CD4-positive, alpha-beta T cell treated with Interleukin-6 at 100 ng/mL for 8 hours (primary cell): ENCODE results near the gene UPK3B.
"Not testable (repeated sequence)": the region's sequence is repeated elsewhere in the genome, so short reads cannot be mapped to it uniquely, and the experiment has no call there.

Experiments
- DNase-seq: peaks from one replicate; pipeline ENCODE4 v3.0.0-alpha.2; 2020; ENCODE audit warnings: mixed read lengths, low spot score

UPK3B gene

DNA sequence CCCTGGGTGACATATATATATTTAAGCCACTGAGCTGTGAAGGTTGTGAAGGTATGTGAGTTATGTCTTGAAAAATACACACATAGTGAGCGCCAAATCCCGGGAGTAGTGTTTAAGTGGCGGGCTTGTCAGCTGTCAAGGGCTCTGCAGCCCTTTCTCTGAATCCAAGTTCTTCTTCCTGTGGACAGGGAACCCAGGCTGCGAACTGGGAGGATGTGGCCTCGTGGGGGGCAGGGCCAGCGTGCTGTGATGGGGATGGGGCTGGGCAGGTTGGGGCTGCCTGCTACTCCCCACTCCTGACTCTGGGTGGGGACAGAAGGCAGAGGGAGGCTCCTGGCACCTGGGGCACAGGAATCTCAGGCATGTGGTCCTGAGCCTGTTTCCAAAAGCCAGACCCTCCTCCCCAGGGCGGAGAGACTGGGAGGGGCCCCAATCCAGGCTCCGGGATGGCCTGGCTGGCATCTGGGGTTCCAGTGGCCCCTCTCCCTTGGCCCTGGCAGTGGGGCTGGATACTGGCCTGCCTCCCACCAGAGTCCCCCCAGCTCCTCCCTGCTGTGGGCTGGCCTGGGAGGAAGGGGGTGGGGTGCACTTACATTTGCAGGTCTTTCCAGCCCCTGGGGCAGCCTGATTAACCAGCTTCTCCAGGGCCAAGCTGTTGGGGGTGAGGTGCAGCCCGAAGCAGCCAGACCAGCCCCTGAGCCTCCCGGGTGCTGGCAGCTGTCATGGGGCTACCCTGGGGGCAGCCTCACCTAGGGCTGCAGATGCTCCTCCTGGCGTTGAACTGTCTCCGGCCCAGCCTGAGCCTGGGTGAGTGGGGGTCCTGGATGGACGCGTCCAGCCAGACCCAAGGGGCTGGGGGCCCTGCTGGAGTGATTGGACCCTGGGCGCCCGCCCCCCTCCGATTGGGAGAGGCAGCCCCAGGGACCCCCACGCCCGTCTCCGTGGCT, at the start of gene UPK3B:
Gene UPK3B (plus strand): TSS at position 622 of the 947 bp plus-strand sequence. CDS start 101 bp downstream, at position 723.
- no peak for DNase-seq

DNA sequence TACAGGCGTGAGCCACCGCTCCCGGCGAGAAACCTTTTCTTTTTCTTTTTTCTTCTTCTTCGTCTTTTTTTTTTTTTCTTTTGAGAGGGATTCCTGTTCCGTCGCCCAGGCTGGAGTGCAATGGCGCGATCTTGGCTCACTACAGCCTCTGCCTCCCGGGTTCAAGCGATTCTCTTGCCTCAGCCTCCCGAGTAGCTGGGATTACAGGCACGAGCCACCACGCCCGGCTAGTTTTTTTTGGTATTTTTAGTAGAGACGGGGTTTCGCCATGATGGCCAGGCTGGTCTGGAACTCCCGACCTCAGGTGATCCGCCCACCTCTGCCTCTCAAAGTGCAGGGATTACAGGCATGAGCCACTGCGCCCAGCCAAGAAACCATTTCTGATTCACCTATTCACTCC, 49.6 kb upstream of the UPK3B start:
- not testable (repeated sequence) for DNase-seq

DNA sequence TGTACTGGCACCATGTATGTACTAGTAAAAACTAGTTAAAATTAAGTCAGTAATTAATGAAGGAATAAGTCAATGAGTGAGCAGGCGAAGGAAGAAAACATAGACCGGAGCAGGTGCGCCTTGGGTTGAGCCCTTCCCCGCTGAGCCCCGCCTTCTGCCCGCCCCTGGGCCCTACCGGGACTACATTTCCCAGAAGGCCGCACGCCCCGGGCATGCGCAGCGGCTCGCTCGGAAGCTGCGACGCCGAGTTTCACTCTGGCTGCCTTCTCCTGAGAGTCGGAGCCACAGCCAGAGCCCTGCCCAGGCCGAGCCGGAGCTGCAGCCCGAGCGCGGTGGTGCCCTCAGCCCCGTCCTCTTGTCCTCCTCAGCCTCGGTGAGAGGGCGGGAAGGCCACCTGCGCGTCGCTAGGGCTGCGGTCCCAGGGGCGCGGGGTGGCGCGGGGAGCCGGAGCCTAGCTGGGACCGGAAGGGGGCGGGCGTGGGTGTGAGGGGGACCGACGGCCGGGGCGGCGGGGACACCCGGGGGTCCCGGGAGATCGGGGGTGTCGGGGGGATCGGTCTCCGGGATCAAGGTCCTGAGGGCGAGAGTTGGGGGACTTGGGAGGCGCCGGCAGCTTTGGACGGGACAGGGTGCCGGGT, 48.8 kb upstream of the UPK3B start, which contains the start of gene DTX2:
Gene DTX2 (plus strand): TSS at position 246 of the 638 bp plus-strand sequence. CDS start 18,801 bp downstream, outside the sequence.
- DNase-seq: not testable (repeated sequence)

DNA sequence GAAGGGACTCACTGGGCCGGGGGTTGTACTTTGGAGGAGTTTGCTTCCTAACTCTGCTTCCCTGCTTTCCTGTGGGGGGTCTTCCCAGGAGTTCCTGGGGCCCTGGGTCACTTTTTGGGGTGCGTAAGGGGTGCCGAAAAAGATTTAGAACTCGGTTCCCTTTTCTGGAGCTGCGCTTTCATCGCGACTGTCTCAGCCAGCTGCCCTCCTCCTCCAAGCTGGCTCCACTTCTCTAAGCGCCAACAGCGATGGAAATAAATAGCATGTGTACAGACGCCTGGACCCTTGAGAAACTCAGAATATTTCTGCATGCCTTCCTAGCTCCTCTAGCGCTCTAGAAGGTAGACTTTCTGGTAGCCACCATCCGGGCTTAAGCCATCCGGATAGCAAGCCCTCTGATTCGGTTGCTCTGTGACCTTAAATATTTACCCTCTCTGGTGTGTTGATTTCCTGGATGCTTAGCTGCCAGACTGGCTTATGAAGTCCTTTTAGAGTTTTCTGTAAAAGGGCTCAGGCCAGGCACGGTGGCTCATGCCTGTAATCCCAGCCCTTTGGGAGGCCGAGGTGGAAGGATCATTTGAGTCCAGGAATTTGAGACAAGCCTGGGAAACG, 48.0 kb upstream of the UPK3B start:
- DNase-seq: not testable (repeated sequence)

DNA sequence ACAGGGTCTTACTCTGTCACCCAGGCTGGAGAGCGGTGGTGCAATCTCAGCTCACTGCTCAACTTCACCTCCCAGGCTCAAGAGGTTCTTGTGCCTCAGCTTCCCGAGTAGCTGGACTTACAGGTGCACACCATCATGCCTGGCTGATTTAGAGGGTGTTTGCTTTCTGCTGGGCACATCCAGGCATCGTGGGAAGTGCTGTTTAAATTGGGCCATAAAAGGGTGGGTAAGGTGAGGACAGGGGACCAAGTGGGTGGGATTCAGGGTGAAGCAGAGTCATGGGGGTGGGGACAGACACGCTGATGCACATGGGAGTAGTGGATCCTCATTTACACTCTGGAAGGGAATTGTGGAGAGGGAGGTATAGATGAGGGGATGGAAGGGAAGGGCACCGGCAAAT, 45.4 kb upstream of the UPK3B start:
- not testable (repeated sequence) for DNase-seq

DNA sequence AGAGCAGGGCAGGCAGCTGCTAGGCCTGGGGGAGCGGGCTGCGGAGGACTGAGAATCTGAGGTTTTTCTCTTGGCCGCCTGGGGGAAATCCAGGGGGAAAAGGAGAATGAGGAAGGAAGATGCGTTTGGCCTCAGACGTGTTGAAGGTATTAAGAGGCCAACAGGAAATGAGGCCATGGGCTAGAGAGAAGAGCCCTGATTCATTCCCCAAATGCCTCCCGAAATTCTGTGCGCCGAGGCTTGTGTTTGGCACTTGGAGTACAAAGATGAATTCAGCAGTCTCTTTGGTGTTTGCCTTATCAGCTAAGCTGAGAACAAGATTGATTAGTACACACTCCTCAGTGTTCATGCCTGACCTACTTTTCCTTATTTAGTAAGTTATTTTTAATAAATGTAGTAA, 44.4 kb upstream of the UPK3B start:
- DNase-seq: not testable (repeated sequence)

DNA sequence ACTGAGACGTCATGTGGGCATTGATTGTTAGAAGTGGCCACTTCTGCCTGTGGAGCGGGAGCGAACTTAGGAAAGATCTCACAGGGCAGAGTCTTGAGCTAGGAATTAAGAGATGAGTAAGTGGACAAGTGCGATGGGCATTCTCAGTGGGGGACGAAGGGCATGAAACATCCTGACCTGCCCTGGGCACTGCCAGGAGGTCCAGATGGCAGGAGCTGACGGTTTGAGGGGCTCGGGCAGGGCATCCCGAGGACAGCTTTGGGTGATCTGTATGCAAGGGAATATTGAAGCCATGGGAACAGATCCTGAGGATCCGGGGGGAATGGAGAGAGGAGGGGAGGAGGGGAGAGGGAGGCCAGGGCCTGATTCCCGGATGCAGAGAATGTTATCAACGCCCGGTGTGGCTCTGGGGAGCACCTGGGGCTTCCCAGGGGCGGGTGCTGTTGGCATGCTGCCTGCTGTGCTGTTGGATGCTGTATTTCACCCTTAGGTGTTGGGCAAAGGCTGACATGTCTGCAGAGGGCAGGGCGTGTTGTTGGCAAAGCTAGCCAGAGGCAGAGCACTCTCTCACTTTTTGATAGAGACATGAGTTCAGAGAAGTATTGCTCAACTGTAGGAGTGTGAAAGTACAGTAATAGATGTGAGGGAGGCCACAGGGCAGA, 42.5 kb upstream of the UPK3B start:
- DNase-seq: not testable (repeated sequence)

DNA sequence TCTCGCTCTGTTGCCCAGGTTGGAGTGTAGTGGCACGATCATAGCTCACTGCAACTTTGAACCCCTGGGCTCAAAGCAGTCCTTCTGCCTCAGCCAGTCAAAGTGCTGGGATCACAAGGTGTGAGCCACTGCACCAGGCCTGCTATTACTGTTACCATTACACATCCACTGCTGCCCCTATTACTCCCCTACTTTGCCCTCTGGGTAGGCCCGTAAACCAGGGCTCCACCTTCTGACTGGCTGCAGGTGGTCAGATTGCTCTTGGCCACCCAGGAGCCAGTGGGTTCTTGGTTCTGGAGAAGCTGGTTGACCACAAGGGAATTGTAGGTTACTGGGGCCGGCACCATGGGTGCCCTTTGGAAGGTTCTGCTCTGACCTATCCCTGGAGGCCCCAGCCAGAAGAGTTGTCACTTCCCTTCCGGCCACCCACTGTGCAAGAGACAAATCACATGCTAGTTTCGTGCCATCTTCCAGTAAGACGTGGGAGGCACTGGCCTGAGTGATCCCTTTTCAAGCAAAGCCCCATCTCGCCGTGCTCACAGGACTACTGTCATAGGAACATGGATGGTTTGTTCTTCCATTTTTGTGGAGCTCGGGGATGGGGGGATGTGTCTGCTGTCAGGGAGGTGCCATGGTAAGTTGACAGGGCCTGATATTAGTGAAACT, 38.7 kb upstream of the UPK3B start:
- not testable (repeated sequence) for DNase-seq

DNA sequence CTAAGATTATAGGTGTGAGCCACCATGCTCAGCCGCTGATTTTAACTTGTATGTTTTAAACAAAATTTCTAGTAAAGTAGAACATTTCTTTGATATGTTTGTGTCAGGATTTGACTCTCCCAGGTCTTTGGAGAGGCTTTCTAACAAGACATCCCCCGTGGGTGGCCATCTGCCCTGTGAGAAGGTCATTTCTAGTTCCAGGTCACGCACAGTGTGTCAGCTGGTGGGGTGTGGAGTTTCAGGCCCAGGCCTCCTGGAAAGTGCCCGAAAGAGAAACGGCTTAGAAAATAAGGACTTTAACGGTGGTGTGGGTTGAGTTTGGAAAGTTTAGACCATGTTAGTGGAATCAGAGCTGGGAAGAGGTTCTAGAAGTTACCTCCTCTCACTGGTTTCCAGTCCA, 37.3 kb upstream of the UPK3B start:
- not testable (repeated sequence) for DNase-seq

DNA sequence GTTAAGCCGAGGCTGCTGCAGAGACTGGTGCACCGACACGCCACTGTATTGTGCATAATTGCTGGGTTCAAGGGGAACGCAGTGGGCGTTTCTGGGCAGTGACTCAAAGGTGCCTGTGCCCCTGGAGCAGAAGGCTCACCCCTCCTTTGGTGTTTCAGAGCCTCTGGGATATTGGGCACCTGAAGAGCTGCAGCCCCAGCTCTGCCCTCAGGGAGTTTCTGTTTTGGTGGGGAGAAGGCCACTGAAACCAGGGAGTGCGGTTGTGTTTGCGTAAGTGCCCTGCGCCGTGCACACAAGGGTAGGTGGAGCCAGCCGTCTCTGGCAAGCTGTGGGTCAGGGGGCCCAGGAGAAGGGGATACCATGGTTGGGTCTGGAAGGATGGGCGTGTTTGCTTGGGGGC, 34.1 kb upstream of the UPK3B start:
- DNase-seq: not testable (repeated sequence)

DNA sequence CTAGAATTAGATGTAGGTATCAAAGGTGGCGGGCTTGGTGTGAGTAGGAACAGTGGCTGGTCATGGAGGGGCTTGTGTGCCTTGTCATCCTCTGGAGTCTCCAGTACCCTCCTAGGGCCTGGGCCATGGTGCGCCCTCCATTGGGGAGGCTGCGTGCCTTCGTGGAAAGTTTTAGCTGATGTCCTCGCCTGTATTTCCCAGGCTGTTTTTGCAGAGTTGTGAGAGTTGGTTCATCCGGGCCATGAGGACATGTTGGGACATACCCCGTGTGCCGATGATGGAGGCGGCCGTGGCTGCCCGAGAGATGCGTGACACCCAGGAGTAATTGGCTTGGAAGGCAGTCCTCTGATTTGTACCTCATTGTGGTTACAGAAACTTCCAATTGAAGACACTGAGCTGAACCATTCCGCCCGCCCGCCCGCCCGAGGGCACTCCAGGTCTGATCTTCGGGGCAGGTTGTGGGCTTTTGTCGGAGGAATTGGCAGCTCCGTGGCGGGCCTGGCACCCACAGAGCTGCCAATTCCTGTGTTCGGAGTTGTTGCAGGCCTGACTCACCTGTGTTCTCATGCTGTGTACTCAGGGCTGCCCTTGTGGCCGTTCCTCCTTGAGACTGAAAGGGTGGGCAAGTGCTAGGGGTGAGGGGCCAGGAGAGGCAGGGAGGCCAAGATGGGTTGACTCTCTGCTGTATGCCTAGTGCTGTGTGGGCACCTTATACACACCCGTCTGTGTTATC, 33.4 kb upstream of the UPK3B start:
- DNase-seq: not testable (repeated sequence)

DNA sequence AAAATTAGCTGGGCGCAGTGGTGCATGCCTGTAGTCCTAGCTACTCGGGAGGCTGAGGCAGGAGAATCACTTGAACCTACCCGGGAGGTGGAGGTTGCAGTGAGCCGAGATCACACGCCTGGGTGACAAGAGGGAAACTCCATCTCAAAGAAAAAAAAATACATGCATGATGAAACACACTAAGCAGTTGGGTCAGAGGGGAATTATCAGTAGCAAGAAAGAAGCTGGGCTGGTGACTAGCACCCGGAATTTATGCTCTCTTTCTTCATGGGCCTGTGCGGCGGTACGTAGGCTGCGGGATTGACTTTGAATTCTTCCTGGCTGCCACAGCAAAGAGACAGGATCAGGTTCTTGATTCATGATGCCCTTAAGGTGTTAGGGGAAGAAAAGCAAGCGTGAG, 30.7 kb upstream of the UPK3B start:
- not testable (repeated sequence) for DNase-seq

DNA sequence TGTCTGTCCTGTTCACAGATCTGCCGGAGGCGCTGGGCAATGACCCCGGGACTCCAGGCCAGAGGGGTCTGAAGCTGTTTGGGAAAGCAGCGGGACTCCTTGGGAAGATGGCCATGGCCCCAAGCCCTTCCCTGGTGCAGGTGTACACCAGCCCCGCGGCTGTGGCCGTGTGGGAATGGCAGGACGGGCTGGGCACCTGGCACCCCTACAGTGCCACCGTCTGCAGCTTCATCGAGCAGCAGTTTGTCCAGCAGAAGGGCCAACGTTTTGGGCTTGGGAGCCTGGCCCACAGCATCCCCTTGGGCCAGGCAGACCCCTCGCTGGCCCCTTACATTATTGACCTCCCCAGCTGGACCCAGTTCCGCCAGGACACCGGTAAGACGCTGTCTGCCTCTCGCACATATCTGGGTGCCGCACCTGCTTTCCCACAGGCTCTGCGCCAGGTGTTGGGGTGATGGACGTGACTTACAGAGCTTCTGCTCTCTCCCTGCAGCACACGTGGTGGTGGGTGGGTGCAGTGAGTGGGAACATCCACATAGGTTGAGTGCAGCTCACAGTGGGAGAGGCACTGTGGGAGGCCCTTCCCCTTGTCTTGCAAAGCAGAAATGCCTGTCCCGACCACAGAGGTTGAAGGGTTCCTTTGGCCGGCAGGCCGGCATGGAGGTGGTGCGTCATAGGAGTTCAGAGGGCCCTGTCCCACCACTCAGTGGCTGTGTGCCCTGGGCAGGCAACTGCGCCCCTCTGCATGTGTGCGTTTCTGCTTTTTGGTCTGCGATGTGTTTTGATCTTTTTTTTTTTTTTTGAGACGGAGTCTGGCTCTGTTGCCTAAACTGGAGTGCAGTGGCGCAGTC, 29.7 kb upstream of the UPK3B start:
- DNase-seq: not testable (repeated sequence)

DNA sequence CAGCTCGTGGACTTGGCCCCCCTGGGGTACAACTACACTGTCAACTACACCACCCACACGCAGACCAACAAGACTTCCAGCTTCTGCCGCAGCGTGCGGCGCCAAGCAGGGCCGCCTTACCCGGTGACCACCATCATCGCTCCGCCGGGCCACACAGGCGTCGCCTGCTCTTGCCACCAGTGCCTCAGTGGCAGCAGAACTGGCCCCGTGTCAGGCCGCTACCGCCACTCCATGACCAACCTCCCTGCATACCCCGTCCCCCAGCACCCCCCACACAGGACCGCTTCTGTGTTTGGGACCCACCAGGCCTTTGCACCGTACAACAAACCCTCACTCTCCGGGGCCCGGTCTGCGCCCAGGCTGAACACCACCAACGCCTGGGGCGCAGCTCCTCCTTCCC, 27.7 kb upstream of the UPK3B start:
- not testable (repeated sequence) for DNase-seq

DNA sequence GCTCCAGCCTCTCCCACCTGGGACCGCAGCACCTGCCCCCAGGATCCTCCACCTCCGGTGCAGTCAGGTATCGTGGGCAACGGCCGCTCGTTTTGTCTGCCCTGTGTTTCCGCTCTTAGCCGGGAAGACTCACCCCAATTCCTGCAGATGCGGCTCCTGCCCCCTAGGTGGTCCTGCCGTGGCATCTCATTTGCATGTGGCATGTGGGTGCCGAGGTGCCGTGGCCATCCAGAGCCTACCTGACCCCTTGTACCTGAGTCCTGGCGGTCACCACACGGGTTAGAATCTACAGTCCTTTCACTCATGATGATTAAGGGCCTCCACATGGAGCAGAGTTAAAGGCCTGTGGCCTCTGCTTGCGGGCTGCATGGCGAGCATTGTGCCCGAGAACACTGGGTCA, 27.3 kb upstream of the UPK3B start:
- DNase-seq: not testable (repeated sequence)

DNA sequence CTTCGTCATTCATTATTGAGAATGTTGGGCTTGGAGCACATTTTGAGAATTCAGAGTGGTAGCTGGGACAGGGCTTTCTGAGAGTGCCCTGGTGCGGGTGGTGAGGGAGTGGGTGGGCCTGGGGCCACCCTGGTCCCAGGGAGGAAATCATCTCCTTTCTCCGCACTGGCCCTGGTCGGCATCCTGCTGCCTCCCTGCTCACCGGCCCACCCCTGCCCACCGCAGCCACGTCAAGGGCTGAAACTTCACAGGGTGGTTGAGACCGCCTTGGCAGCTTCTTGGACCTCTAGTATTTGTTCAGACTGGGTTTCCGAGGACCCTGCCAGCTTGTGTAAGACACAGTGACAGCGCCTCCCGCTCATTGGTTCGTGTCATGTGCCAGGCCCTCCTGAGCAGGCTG, 25.9 kb upstream of the UPK3B start:
- DNase-seq: not testable (repeated sequence)

DNA sequence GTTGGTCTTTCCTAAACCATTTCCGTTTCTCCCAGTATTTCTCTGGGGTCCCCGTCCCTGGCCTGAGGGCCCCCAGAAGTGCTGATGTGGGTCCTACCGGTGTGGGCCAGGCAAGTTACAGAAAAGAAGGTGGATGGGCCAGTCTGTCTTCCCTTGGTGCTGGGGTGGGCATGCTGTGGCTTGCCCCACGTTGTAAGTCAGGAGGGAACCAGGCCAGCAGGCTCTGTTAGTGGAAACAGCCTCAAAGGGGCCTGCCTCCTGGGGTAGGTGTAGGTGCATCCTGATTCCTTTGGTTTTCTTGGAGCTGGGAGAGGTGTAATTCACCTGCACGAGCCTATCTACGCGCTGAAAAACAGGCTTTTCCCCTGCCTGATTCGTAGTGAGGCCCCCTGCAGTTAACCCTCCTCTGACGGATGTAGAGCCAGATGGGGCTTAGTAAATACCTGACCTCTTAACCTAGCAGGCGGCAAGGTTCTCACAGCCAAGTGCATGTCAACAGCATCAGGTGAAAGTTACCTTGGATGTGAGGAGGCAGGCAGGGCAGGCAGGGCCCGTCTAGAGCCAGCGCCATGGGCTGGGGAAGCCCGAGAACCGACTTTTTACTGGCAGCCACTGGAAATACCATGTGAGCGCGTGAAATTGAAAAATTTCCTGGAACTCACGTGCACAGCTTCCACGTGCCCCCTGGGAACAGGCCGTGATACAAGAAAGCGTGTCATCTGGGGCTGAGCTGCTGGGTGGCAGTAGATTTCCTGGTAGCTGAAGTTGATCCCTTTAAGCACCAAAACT, 24.3 kb upstream of the UPK3B start:
- DNase-seq: not testable (repeated sequence)

DNA sequence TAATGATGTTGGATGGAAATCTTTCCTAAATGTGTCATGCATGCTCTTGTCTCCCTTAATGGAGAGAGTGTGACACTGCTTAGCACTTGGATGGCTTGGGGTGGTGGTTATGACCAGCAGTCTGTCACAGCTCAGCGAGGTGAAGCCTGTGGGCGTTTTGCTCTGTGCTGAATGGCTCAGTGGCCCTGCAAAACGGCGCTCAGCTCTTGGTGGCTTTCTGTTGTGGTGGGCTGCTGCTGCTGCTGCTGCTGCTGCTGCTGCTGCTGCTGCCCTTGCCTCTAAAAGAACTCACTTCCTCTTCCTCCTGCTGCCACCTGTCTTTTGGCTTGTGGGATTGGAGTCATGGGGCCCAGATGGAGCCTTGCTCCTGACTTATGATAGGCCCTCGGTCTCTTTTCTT, 23.7 kb upstream of the UPK3B start:
- not testable (repeated sequence) for DNase-seq

DNA sequence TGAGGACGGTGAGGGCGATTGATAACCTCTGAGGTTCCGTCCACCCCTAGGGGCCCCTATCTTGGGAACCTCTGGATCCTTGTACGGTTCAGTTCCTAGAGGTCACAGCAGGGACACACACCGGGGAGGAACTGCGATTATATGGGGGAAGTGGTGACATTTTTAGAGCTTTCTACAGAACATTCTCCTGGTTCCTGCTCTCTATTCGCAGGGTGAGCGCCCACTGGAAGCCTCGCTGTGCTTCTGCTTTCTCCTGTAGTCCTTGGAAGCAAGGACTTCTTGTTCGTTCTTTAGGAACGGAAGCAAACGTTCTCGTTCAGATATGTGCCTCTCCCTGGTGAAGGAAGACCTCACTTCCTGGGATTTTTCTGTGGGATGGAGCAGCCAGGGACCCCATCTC, 22.4 kb upstream of the UPK3B start:
- DNase-seq: not testable (repeated sequence)
